Right kidney (tissue), 9 donors: ENCODE data around the gene TOLLIP.
"Not testable (repeated sequence)": the region's sequence is repeated elsewhere in the genome, so short reads cannot be mapped to it uniquely, and the experiment has no call there.

Experiments
- DNase-seq: peaks from one replicate; pipeline ENCODE4 v3.0.0-alpha.2; 2016
- long read RNA-seq, 8 donors: transcript quantifications; one replicate each; lab custom pipeline, GENCODE V29; 2026

The TOLLIP gene
- long read RNA-seq, donor 1, transcript TOLLIP-202 (6 exons, 3,617 nt) = major isoform, 28 of 28 reads
- long read RNA-seq, donor 1, partial matches to known transcripts = 0 of 28 reads
- long read RNA-seq, donor 1, other reads (novel, unspliced or antisense) = 0 of 28 reads
- long read RNA-seq, donor 2, transcript TOLLIP-202 (6 exons, 3,617 nt) = major isoform, 17 of 20 reads
- long read RNA-seq, donor 2, partial matches to known transcripts = 0 of 20 reads
- long read RNA-seq, donor 2, other reads (novel, unspliced or antisense) = 0 of 20 reads
- long read RNA-seq, donor 3, transcript TOLLIP-202 (6 exons, 3,617 nt) = major isoform, 16 of 17 reads
- long read RNA-seq, donor 3, partial matches to known transcripts = 0 of 17 reads
- long read RNA-seq, donor 3, other reads (novel, unspliced or antisense) = 0 of 17 reads
- long read RNA-seq, donor 4, transcript TOLLIP-206 (3 exons, 590 nt) = minor isoform, 5 of 34 reads
- long read RNA-seq, donor 4, transcript TOLLIP-202 (6 exons, 3,617 nt) = major isoform, 22 of 34 reads
- long read RNA-seq, donor 4, partial matches to known transcripts = 6 of 34 reads
- long read RNA-seq, donor 4, other reads (novel, unspliced or antisense) = 0 of 34 reads
- long read RNA-seq, donor 5, transcript TOLLIP-202 (6 exons, 3,617 nt) = major isoform, 33 of 37 reads
- long read RNA-seq, donor 5, partial matches to known transcripts = 0 of 37 reads
- long read RNA-seq, donor 5, other reads (novel, unspliced or antisense) = 0 of 37 reads
- long read RNA-seq, donor 6, transcript TOLLIP-202 (6 exons, 3,617 nt) = major isoform, 30 of 42 reads
- long read RNA-seq, donor 6, partial matches to known transcripts = 5 of 42 reads
- long read RNA-seq, donor 6, other reads (novel, unspliced or antisense) = 0 of 42 reads
- long read RNA-seq, donor 7, transcript TOLLIP-202 (6 exons, 3,617 nt) = major isoform, 35 of 50 reads
- long read RNA-seq, donor 7, partial matches to known transcripts = 6 of 50 reads
- long read RNA-seq, donor 7, other reads (novel, unspliced or antisense) = 5 of 50 reads
- long read RNA-seq, donor 8, transcript TOLLIP-202 (6 exons, 3,617 nt) = major isoform, 29 of 46 reads
- long read RNA-seq, donor 8, partial matches to known transcripts = 14 of 46 reads
- long read RNA-seq, donor 8, other reads (novel, unspliced or antisense) = 0 of 46 reads

GRCh38 chr11:1309498-1310317 is at the start of gene TOLLIP:
Gene TOLLIP (minus strand): TSS chr11:1309632. CDS start chr11:1309498, 134 bp downstream.
- DNase-seq = peak; percentile 98

- DNase-seq = not testable (repeated sequence)
Observed at GRCh38 chr11:1358931-1359330, 49.5 kb upstream of the TOLLIP start.

- no peak for DNase-seq
Observed at GRCh38 chr11:1358286-1358685, 48.9 kb upstream of the TOLLIP start.

GRCh38 chr11:1356478-1356960 is 47.1 kb upstream of the TOLLIP start:
- DNase-seq = no peak

GRCh38 chr11:1356007-1356435 is 46.6 kb upstream of the TOLLIP start:
- DNase-seq = no peak

GRCh38 chr11:1354125-1354938 is 44.9 kb upstream of the TOLLIP start:
- DNase-seq = no peak

- no peak for DNase-seq
Observed at GRCh38 chr11:1353383-1354124, 44.1 kb upstream of the TOLLIP start.

- no peak for DNase-seq
Observed at GRCh38 chr11:1352696-1353382, 43.4 kb upstream of the TOLLIP start.

GRCh38 chr11:1351278-1351937 is 42.0 kb upstream of the TOLLIP start:
- no peak for DNase-seq

- no peak for DNase-seq
Observed at GRCh38 chr11:1350086-1350725, 40.8 kb upstream of the TOLLIP start.

- no peak for DNase-seq
Observed at GRCh38 chr11:1349327-1350041, 40.1 kb upstream of the TOLLIP start.

GRCh38 chr11:1348796-1349326 is 39.4 kb upstream of the TOLLIP start:
- no peak for DNase-seq

GRCh38 chr11:1348146-1348795 is 38.8 kb upstream of the TOLLIP start:
- no peak for DNase-seq

GRCh38 chr11:1347411-1347999 is 38.1 kb upstream of the TOLLIP start:
- DNase-seq = not testable (repeated sequence)

- no peak for DNase-seq
Observed at GRCh38 chr11:1346669-1347390, 37.4 kb upstream of the TOLLIP start.
